Tibial artery (tissue), 4 donors: ENCODE measurements around the gene PFN1.
"Not testable (repeated sequence)": the region's sequence is repeated elsewhere in the genome, so short reads cannot be mapped to it uniquely, and the experiment has no call there.

Source experiments
- DNase-seq, 2 donors: peaks; one replicate each; pipeline ENCODE4 v3.0.0-alpha.2; 2019
- H3K27ac ChIP-seq, 2 donors: fragments of 200-600 bp; sonication (generic) in 1 of 2; 1 replicate in 1 of 2; 2 replicates in 1 of 2; pipeline ENCODE4 v1.5.1; 2018 to 2019; ENCODE audit warnings: mild to moderate bottlenecking in 1 of 2
- H3K27me3 ChIP-seq, 2 donors: fragments of 200-600 bp; sonication (generic) in 1 of 2; one replicate each; pipeline versions ENCODE4 v1.5.1 to v1.6.0; 2016 to 2019
- H3K36me3 ChIP-seq, 3 donors: fragments of 200-600 bp; sonication (generic) in 2 of 3; one replicate each; pipeline ENCODE4 v1.5.1; 2016 to 2019; ENCODE audit warnings: mild to moderate bottlenecking in 2 of 3
- H3K4me1 ChIP-seq, 4 donors: fragments of 200-600 bp; sonication (generic) in 2 of 4; 1 replicate in 3 of 4; 2 replicates in 1 of 4; pipeline ENCODE4 v1.5.1; 2016 to 2019
- H3K4me3 ChIP-seq, 2 donors: fragments of 200-600 bp; sonication (generic) in 1 of 2; 1 replicate in 1 of 2; 2 replicates in 1 of 2; pipeline ENCODE4 v1.5.1; 2018 to 2019; ENCODE audit warnings: mild to moderate bottlenecking in 2 of 2
- H3K9me3 ChIP-seq, 3 donors: fragments of 200-600 bp; sonication (generic) in 1 of 3; one replicate each; pipeline ENCODE4 v1.5.1; 2016 to 2019
- intact Hi-C: fragments of 100-400 bp; cut with DNase I; formaldehyde crosslinking; loops from one replicate; pipeline ENCODE4 v1.15.0; 2023; ENCODE audit warnings: low total_unique reads
- TF ChIP-seq, protein P1 (sequence below), 2 experiments: fragments of 200-600 bp in 1 of 2; fragments of 450-650 bp in 1 of 2; IDR thresholded peaks; one replicate each; pipeline ENCODE4 v1.5.1; 2017 to 2019; ENCODE audit warnings: antibody characterized with exemption in 2 of 2, mild to moderate bottlenecking in 1 of 2, moderate library complexity in 1 of 2

PFN1 gene

DNA sequence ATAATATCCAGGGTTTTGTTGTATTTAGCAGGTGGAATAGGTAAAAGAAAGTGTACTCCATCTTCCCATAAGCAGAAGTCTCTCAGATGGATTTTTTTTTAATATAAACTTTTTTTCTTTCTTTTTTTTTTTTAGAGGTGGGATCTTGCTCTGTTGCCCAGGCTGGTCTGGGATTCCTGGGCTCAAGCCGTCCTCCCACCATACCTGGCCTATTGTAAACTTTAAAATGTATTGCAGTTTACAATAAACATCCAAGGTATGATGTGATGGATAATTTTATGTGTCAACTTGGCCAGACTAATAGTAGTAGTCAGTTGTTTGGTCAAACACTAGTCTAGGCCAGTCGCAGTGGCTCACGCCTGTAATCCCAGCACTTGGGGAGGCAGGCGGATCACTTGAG, 27.0 kb downstream of the PFN1 start:
- Histone ChIP-seq H3K27me3 (peaks cover 0 to 5% of the 10 kb centered on the region in 2 donors), H3K4me1 (no peaks in the 10 kb centered on the region), H3K27ac (no peak overlapping the region), H3K9me3 (no peaks in the 10 kb centered on the region), H3K4me3 (no peak overlapping the region), H3K36me3 (no peaks in the 10 kb centered on the region)
- intact Hi-C loops: no loop called here
- DNase-seq: no peak
- TF ChIP-seq, protein P1, sequence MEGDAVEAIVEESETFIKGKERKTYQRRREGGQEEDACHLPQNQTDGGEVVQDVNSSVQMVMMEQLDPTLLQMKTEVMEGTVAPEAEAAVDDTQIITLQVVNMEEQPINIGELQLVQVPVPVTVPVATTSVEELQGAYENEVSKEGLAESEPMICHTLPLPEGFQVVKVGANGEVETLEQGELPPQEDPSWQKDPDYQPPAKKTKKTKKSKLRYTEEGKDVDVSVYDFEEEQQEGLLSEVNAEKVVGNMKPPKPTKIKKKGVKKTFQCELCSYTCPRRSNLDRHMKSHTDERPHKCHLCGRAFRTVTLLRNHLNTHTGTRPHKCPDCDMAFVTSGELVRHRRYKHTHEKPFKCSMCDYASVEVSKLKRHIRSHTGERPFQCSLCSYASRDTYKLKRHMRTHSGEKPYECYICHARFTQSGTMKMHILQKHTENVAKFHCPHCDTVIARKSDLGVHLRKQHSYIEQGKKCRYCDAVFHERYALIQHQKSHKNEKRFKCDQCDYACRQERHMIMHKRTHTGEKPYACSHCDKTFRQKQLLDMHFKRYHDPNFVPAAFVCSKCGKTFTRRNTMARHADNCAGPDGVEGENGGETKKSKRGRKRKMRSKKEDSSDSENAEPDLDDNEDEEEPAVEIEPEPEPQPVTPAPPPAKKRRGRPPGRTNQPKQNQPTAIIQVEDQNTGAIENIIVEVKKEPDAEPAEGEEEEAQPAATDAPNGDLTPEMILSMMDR (IDR thresholded peaks at IDR 0.05): no peak

DNA sequence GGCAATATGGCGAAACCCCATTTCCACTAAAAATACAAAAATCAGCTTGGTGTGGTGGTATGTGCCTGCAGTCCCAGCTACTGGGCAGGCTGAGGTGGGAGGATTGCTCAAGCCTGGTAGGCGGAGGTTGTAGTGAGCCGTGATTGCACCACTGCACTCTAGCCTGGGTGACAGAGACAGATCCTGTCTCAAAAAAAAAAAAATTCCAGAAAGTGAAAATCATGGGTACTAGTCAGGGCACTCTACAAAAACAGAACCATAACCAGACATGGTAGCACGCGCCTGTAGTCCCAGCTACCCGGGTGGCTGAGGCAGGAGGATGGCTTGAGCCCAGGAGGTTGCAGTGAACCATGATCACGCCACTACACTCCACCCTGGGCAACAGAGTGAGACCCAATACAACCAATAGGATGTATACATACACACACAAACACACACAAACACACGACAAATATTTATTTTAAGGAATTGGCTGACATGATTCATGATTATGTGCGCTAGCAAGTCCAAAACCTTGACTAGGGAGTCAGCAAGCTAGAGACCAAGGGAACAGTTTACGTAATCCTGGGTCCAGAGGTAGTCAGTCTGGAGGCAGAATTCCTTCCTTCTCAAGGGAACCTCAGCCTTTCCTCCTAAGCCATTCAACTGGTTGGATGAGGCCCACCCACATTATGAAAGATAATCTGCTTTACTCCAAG, 27.8 kb downstream of the PFN1 start:
- no peak for DNase-seq
- no peaks in the 10 kb centered on the region for H3K9me3 ChIP-seq
- no peaks in the 10 kb centered on the region for H3K36me3 ChIP-seq
- H3K27ac ChIP-seq: no peak overlapping the region
- TF ChIP-seq, protein P1 (IDR thresholded peaks at IDR 0.05): no peak
- intact Hi-C loops: no loop called here
- no peak overlapping the region for H3K4me3 ChIP-seq
- H3K27me3 ChIP-seq: peaks cover 0 to 5% of the 10 kb centered on the region in 2 donors
- no peaks in the 10 kb centered on the region for H3K4me1 ChIP-seq

DNA sequence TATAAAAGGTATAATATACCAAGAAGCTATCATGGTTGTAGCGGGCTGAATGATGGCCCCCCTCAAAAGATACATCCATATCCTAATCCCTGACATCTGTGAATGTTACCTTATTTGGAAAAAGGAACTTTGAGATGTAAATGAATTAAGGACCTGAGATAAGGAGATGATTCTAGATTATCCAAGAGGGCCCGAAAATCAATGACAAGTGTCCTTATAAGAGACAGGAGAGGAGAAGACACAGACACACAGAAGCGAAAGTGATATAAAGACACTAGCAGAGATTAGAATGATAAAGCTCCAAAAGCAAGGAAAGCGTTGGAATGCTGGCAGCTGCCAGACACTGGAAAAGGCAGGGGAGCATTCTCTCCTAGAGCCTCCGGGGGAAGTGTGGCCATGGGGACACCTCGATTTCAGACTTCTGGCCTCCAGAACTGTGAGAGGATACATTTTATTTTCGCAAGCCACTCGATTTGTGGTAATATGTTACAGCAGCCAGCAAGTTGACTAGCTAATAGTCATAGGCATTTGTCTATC, 28.8 kb downstream of the PFN1 start:
- no peak overlapping the region for H3K27ac ChIP-seq
- no peaks in the 10 kb centered on the region for H3K4me1 ChIP-seq
- H3K27me3 ChIP-seq: peaks cover 0 to 5% of the 10 kb centered on the region in 2 donors
- no peak for DNase-seq
- intact Hi-C loops: no loop called here
- H3K36me3 ChIP-seq: no peaks in the 10 kb centered on the region
- H3K9me3 ChIP-seq: no peaks in the 10 kb centered on the region
- TF ChIP-seq, protein P1 (IDR thresholded peaks at IDR 0.05): no peak
- no peak overlapping the region for H3K4me3 ChIP-seq

DNA sequence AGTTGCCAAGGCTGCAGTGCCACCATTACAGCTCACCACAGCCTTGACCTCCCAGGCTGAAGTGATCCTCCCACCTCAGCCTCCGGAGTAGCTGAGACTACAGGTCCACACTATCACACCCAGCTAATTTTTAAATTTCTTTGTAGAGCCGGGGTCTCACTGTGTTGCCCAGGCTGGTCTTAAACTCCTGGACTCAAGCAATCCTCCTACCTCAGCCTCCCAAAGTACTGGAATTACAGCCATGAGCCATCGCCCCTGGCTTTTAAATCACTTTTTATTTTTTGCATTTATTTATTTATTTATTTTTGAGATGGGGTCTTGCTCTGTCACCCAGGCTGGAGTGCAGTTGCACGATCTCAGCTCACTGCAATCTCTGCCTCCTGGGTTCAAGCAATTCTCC, 33.8 kb downstream of the PFN1 start:
- H3K4me1 ChIP-seq, DNase-seq, H3K27me3 ChIP-seq, intact Hi-C loops, H3K9me3 ChIP-seq, H3K36me3 ChIP-seq, H3K27ac ChIP-seq, H3K4me3 ChIP-seq: not testable (repeated sequence)

DNA sequence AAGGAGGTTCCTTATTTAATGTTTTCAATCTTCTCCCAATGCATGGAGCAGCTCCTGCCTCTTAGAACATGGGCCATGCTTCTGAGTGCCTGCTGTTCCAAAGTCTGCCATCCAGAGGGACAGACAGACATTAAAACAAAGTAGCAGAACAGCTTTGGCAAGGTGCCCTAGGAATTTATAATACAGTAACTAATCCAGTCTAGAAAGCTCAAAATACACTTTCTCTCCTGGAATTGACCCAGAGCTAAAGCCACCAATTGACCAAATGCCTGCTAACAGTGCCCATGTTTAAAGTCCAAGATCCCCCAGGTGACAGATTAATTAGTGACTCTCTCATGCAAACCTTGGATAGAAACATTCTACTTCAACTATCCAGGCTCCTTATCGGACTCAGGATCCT, 34.3 kb downstream of the PFN1 start:
- Histone ChIP-seq H3K4me1 (peaks cover 0 to 9% (median 3%) of the 10 kb centered on the region in 4 donors), H3K9me3 (no peaks in the 10 kb centered on the region), H3K27me3 (peaks cover 0 to 5% of the 10 kb centered on the region in 2 donors), H3K27ac (no peak overlapping the region), H3K36me3 (no peaks in the 10 kb centered on the region), H3K4me3 (no peak overlapping the region)
- TF ChIP-seq, protein P1 (IDR thresholded peaks at IDR 0.05): no peak
- intact Hi-C loops: no loop called here
- DNase-seq: no peak

DNA sequence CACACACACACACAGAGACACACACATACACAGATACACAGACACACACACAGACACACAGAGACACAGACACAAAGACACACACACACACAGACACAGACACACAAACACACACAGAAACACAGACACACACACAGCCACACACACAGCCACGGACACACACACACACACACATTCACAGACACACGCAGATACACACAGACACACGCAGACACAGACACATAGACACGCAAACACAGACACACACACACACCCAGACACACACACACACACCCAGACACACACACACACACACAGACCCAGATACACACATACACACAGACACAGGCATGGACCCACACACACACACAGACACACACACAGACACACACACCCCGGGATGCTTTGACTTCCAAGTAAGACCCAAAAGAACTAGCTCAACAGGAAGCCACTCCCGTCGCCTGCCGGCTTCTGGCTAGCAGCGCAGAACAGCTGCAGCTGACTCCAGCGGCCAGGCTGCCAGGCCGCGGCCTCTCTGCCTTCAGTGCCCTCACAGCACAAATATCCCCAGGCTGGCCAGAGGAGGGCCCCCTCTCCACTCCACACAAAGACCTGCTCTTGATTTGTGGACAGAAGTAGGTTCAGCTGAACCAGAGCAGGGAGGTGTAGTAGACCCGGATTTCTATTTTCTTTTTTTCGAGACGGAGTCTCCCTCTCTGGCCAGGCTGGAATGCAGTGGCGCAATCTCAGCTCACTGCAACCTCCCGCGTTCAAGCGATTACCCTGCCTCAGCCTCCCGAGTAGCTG, 39.4 kb downstream of the PFN1 start:
- intact Hi-C loops: loop anchor here (2.0 to 5.0 kb wide), 2 partner anchors 78 to 153 kb away; partner anchors contain the start of gene CAMTA2
- peaks cover 0 to 6% of the 10 kb centered on the region in 2 donors for H3K27me3 ChIP-seq
- H3K9me3 ChIP-seq: no peaks in the 10 kb centered on the region
- peak; percentile 93 to 95 for DNase-seq
- peaks cover 0 to 14% (median 3%) of the 10 kb centered on the region in 4 donors for H3K4me1 ChIP-seq
- H3K4me3 ChIP-seq: no peak overlapping the region
- no peaks in the 10 kb centered on the region for H3K36me3 ChIP-seq
- TF ChIP-seq, protein P1 (IDR thresholded peaks at IDR 0.05): peak; percentile 85
- H3K27ac ChIP-seq: peak overlapping the region; percentile 21 to 32
